Measurements from ENCODE around the gene FFAR2. TPM values are rescaled to one million over a fixed set of nuclear protein-coding genes. Genes with fewer than 3 reads are reported as not detected.

The FFAR2 gene
- total RNA-seq, 1 experiment from 2014 or later: not detected

- H3K4me2 ChIP-seq (ENCODE audit: low read length): 0 out of 2 replicates have a peak overlapping the region, but pooled peaks have one; percentile 49
- no peak overlapping the region for H3K9ac ChIP-seq (ENCODE audit: low read length)
- DNase-seq: no peak
- H3K4me1 ChIP-seq (ENCODE audit: insufficient read depth, low read length): peaks cover 9% of the 10 kb centered on the region
- intact Hi-C loops (cut with micrococcal nuclease): no loop called here
- H4K20me1 ChIP-seq (ENCODE audit: low read length): no peaks in the 10 kb centered on the region
- H3K9me3 ChIP-seq (ENCODE audit: low read length): no peaks in the 10 kb centered on the region
- no peaks in the 10 kb centered on the region for H3K79me2 ChIP-seq (ENCODE audit: low read length)
- H3K9me2 ChIP-seq (replicated peaks; ENCODE audit: low read length): no peaks in the 10 kb centered on the region
- H3K27ac ChIP-seq (ENCODE audit: low read length): no peak overlapping the region
- BruUV-seq (replicated peaks): no TSS peak
- H3K4me3 ChIP-seq (ENCODE audit: low read length): no peak overlapping the region
- ChIA-PET POLR2A (ENCODE audit: unreplicated experiment) (no interaction called here), CTCF (no interaction called here)
- H2AFZ ChIP-seq (ENCODE audit: low read length): peak overlapping the region; percentile 52; the same call in 1 of the 2 replicates
- peaks cover 10% of the 10 kb centered on the region; the same call in 1 of the 2 replicates for H3K27me3 ChIP-seq (ENCODE audit: low read length)
- no peak for TF ChIP-seq CTCF (conservative IDR thresholded peaks at IDR 0.05; ENCODE audit: low read depth, low read length)
- no peak for ATAC-seq
- no peaks in the 10 kb centered on the region for H3F3A ChIP-seq (ENCODE audit: low read length, unreplicated experiment)
- no peaks in the 10 kb centered on the region for H3K36me3 ChIP-seq (ENCODE audit: low read depth, low read length)
Observed at GRCh38 chr19:35437406-35437951, 10.6 kb upstream of the FFAR2 start.

GRCh38 chr19:35438096-35438495 is 10.0 kb upstream of the FFAR2 start:
- H3K9me3 ChIP-seq (ENCODE audit: low read length): no peaks in the 10 kb centered on the region
- no TSS peak for BruUV-seq (replicated peaks)
- ChIA-PET POLR2A (ENCODE audit: unreplicated experiment) (no interaction called here), CTCF (no interaction called here)
- H3K4me1 ChIP-seq (ENCODE audit: insufficient read depth, low read length): peaks cover 9% of the 10 kb centered on the region
- no peak for DNase-seq
- no peaks in the 10 kb centered on the region for H3K36me3 ChIP-seq (ENCODE audit: low read depth, low read length)
- no peak overlapping the region for H3K27ac ChIP-seq (ENCODE audit: low read length)
- no peak overlapping the region for H2AFZ ChIP-seq (ENCODE audit: low read length)
- no peak for ATAC-seq
- no peak overlapping the region for H3K4me2 ChIP-seq (ENCODE audit: low read length)
- no peaks in the 10 kb centered on the region for H3F3A ChIP-seq (ENCODE audit: low read length, unreplicated experiment)
- no peaks in the 10 kb centered on the region for H3K9me2 ChIP-seq (replicated peaks; ENCODE audit: low read length)
- no peaks in the 10 kb centered on the region for H4K20me1 ChIP-seq (ENCODE audit: low read length)
- peaks cover 10% of the 10 kb centered on the region; the same call in 1 of the 2 replicates for H3K27me3 ChIP-seq (ENCODE audit: low read length)
- no peaks in the 10 kb centered on the region for H3K79me2 ChIP-seq (ENCODE audit: low read length)
- intact Hi-C loops (cut with micrococcal nuclease): no loop called here
- H3K9ac ChIP-seq (ENCODE audit: low read length): no peak overlapping the region
- TF ChIP-seq EZH2phosphoT487 (IDR thresholded peaks at IDR 0.05; ENCODE audit: borderline replicate concordance, low read length): no peak
- no peak for TF ChIP-seq CTCF (conservative IDR thresholded peaks at IDR 0.05; ENCODE audit: low read depth, low read length)
- TF ChIP-seq EZH2 (IDR thresholded peaks at IDR 0.05; ENCODE audit: low read length, unreplicated experiment): no peak
- no peak overlapping the region for H3K4me3 ChIP-seq (ENCODE audit: low read length)

- no peak for TF ChIP-seq EZH2phosphoT487 (IDR thresholded peaks at IDR 0.05; ENCODE audit: borderline replicate concordance, low read length)
- no peak for TF ChIP-seq EZH2 (IDR thresholded peaks at IDR 0.05; ENCODE audit: low read length, unreplicated experiment)
- TF ChIP-seq CTCF (conservative IDR thresholded peaks at IDR 0.05; ENCODE audit: low read depth, low read length): no peak
- H3K9me2 ChIP-seq (replicated peaks; ENCODE audit: low read length): no peaks in the 10 kb centered on the region
- H4K20me1 ChIP-seq (ENCODE audit: low read length): no peaks in the 10 kb centered on the region
- intact Hi-C loops (cut with micrococcal nuclease): no loop called here
- POLR2A ChIA-PET (ENCODE audit: unreplicated experiment): no interaction called here
- BruUV-seq (replicated peaks): no TSS peak
- ATAC-seq (no peak), DNase-seq (no peak)
- CTCF ChIA-PET: no interaction called here
- H3K4me1 ChIP-seq (ENCODE audit: insufficient read depth, low read length): peaks cover 9% of the 10 kb centered on the region
- H3K9me3 ChIP-seq (ENCODE audit: low read length): no peaks in the 10 kb centered on the region
- H3K27me3 ChIP-seq (ENCODE audit: low read length): peaks cover 7% of the 10 kb centered on the region; the same call in 1 of the 2 replicates
- H3K9ac ChIP-seq (ENCODE audit: low read length): no peak overlapping the region
- H3F3A ChIP-seq (ENCODE audit: low read length, unreplicated experiment): no peaks in the 10 kb centered on the region
- H2AFZ ChIP-seq (ENCODE audit: low read length): no peak overlapping the region
- H3K4me2 ChIP-seq (ENCODE audit: low read length): no peak overlapping the region
- H3K27ac ChIP-seq (ENCODE audit: low read length): no peak overlapping the region
- no peaks in the 10 kb centered on the region for H3K36me3 ChIP-seq (ENCODE audit: low read depth, low read length)
- H3K4me3 ChIP-seq (ENCODE audit: low read length): no peak overlapping the region
- no peaks in the 10 kb centered on the region for H3K79me2 ChIP-seq (ENCODE audit: low read length)
Observed at GRCh38 chr19:35438527-35438926, 9.5 kb upstream of the FFAR2 start.

Data from PC-3 (cell line).